SIG-M5 treated with dmso at 0.1 percent for 504 hours (cell line): ENCODE measurements around the gene TMEM72.
A peak's percentile ranks its signal among the peaks of the same experiment; 100 is the strongest.

Source experiments
- DNase-seq: peaks from one replicate; lab custom pipeline; 2025; ENCODE audit not compliant: unreplicated experiment; lab: John Stamatoyannopoulos, UW

The TMEM72 gene

GRCh38 chr10:44954042-44954441 lies 42.9 kb downstream of the TMEM72 start:
- no peak for DNase-seq

DNA sequence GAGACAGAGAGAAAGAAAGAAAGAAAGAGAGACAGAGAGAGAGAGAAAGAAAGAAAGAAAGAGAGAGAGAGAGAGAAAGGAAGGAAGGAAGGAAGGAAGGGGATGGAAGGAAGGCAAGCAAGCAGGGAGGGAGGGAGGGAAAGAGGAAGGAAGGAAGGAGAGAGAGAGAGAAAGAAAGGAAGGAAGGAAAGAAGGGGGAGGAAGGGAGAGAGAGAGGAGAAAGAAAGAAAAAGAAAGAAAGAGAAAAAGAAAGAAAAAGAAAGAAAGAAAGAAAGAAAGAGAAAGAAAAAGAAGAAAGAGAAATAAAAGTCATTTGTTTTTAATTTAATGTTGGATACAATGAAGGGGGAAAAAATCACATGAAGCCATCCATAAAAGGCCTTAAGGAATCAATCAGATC lies 43.8 kb downstream of the TMEM72 start:
- DNase-seq = no peak

DNA sequence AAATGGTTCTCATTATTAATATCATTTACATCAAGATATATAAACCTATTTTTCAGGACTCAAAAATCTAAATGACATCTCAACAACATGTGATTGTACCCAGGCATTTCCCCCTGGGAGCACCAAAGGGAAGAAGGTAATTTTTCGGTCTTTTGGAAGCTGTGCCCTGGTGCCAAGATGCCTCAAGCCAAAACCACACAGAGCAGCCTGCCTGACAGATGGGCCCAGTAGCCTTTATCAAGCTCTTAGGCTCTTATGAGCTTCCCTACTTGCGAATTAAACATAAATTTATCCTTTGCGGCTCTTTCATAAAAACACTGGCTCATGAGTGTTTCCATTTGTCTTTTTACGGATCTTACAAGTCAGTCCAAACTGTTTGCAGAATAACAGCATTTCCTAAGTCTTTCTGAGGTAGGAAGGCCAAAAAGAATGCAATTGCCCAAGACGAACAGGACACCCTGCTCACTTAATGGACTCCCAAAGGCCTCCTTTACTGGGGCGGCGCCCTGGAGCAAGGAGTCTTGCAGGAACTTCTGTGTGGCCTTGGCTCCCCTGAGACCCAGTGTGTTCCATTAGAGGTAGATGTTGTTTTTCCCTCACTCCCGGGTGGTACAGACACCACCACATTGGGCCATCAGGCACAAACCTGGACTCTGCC lies 44.4 kb downstream of the TMEM72 start:
- DNase-seq = no peak

DNA sequence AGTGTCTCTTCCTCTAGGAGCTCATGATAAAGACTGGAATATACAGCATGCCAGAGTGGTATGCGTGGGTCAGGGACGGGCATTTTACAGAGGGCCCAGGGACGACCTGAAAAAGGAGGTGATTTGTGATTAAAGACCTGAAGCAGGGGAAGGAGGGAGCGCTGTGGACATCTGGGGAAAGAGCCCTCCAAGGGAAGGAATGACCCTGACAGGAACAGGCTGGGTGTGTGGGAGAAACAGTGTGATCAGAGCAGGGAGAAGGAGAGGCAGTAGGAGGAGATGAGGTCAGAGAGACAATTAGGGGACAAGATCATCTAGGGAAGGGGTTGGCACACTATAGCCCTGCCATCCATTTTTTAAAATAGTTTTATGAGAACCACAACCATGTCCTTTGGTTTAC lies 45.1 kb downstream of the TMEM72 start:
- no peak for DNase-seq

DNA sequence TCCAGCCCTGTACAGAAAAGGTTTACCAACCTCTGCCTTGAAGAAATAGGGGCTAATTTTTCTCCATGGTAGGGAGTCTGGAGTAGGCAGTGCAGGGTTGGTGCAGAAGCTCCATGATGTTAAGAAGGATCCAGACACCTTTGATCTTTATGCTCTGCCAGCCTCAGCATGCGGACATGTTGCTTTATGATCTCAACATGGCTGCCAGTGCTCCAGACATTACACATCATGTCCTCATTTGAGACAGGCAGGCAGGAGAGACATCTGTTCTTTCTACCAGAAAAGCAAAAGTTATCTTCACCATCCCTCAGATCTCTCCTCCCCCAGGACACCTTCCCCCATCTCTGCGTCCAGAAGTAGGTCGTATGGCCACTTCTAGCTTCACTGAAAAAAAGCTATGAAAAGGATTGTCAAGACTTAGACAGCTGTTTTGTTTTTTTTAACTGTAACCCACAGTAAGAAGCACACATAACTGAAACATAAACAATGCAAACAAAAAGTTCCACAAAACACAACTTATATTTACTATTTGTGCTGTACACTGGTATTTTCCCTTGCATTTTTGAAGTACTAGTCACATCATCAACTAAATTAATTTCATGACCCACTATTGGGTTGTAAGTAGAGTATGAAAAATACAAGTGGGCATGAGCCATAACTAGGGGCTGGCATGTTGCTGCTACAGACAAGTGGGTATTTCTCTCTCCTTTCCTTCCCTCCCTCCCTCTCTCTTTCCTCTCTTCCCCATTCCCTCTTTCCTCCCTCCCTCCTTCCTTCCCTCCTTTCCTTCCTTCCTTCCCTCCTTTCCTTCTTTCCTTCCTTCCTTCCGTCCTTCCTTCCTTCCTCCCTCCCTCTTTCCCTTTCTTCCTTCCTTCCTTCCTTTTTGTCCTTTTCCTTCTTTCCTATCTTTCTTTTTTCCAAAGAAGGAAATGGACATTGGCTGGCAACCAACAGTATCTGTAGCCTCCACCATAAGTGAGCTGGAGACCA lies 45.9 kb downstream of the TMEM72 start:
- no peak for DNase-seq

GRCh38 chr10:44958196-44958897 lies 47.2 kb downstream of the TMEM72 start:
- peak; percentile 7 for DNase-seq

DNA sequence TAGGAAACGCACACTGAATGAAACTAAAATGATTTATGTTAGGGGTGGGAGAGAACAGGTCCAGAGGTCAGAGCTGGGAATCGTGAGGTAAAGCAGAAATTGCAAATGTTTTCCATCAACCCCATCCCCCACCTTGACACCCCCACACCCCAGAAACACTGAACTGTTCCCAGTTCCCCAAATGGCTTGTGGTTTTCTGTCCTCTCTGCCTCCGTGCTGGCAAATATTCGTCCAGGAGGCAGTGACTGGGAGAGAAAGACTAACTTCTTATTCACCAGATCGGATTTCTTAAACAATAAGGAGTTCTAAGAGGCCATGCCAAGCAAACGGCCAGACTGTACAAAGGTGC lies 47.7 kb downstream of the TMEM72 start:
- DNase-seq = no peak

DNA sequence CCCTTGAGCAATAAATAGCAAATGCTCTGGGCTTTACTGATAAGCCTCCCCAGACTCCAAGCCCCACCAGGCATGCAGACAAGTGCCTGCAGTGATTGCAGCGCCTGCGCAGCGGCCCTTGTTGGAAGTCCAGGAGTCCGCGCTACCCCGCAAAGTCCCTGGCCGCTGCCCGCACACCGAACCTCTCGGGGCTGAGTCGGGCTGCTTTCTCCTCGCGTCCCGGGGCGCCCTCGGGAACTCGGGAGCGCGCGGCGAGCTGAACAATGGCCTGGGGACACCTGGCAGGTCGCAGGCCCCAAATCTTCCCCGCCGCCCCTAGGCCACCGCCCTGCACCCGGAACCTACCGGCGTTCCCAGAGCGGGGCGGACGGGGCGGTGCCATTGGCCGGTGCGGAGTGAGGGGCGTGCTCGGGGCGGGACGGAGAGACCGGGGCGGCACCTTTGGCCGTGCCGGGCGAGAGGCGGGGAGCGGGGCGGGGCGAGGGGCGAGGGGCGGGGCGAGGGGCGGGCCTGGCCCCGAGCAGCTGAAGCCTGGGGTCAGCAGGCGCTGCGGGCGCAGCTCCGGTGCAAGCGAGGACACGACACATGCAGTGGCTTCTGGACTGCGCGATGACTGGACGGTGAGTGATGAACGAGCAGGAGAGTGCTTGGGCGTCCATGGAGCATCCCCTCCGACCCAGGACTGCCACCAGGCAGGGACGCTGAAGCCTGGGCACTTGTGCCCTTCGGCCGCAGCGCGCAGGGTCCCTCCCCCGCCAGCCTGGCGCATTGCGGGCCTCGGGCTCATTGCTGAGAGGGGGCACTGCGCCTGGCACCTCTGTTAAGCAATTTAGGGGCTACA lies 48.3 kb downstream of the TMEM72 start, which contains the start of gene RASSF4:
Gene RASSF4 (plus strand): TSS at position 556 of the 841 bp plus-strand sequence. CDS start 10,401 bp downstream, outside the sequence.
- peak; percentile 69 for DNase-seq

- no peak for DNase-seq
These were observed 48.9 kb downstream of the TMEM72 start for GRCh38 chr10:44960088-44960460.

- DNase-seq = peak; percentile 45
These were observed 49.5 kb downstream of the TMEM72 start for GRCh38 chr10:44960482-44961229.

DNA sequence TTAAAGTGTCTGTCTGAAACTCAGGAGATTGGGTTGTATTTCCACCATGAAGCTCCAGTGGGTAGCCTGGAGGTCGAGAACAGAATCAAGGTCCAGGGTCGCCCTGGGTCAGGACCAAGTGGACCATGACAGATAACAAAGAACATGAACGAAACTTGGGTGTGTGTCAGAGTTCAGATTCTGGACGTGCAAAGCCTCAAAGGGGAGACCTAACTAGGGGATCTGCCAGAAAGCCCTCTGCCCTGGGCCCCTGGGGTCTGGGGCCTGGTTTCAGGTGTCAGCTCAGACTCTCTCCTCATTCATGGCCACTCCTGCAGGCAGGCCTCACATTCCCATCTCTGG lies 50.1 kb downstream of the TMEM72 start:
- no peak for DNase-seq

GRCh38 chr10:44961931-44962750 lies 51.0 kb downstream of the TMEM72 start:
- DNase-seq = no peak

DNA sequence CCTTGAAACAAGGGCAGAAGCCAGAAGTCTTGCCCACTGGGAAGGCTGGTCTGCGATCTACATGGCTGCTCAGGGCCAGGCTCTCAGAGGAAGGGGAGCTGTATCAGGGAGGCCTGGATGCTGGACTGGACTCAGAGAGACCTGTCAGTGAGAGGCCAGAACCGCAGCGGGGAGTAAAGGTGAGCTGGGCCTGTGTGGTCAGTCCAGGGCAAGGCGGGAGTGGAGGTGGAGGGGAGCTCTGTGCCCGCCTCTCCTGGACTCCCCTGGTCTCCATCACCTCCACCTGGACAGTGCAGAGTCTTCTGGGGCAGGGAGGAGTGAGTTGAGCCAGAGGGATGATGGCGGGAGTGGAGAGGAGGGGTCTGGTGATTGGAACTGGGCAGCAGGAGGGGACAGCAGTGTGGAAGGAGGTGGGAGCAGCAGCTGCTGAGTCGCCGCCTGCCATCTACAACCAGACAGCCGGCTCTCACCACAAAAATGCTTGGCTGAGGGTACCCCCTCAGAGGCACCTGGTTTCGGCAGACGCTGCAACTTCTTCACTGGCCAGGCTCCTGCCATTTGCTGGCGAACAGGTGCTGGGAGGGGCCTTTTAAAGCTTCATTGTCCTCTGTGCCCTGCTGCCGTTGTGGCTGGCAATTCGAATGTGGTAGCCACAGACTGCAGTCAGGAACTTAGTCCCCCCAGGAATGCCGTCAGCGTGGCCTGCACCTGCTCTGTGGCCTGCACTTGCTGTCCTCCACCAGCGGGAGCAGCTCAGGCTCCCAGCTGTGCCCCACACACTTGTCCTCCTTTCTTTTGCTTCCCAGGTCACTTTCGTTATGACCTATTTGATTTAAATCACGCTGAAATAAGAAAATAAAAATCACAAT lies 52.0 kb downstream of the TMEM72 start:
- no peak for DNase-seq

DNA sequence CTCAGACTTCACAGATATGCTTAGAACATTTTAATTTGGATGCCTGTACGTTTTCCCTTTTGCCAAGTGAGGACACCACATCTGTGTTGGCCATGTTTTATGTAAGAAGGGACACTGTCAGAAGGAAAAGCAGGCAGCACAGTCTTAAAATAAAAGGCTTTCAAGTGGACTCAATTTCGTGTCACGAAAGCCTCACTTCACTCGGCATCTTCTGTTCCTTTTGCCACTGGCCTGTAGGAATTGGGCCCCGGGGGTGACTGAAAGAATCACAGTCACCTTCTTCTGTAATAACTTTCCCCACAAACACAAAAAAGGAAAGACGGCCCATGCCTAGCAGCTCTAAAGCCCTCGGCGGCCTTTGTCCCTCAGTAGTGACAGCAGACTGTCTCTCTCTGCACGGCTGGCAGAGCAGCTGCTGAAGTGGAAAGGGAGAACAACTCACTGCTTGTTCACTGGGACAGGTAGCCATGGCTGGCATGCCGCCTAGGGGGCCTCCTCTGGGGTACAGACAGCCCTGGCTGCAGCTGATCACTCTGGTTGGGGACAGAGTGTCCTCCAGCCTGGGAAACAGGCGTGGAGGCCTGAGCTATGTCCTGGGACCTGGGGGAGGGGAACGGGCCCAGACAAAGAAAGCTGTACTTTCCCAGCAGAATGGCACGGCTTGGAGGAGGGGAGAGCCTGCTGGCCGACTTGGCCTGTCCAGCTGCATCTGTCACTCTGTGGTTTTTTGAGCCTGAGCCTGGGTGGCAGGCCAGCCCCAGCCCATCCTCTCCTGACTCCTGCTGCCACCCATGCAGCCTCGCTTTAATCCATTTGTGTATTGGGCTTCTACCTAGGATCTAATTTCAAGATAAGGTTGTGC lies 52.9 kb downstream of the TMEM72 start:
- no peak for DNase-seq

DNA sequence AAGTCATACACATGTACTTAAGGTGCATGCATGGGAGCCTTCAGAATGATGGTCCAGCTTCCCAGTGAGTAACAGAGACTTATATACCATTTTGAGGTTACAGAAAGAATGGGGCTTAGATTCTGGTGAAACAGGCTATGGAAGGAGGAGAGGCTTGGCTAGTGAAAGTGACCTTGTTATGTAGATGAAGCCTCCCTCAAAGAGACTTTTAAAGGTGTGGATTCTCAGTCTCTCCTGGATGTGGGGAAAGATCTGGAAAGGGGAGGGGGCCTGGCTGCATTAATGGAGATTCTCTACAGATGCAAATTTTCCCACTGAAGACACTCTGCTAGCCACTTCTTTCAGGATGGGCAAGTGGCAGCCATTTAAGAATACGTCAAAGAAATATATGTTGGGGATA lies 54.0 kb downstream of the TMEM72 start:
- no peak for DNase-seq

- no peak for DNase-seq
These were observed 54.5 kb downstream of the TMEM72 start for GRCh38 chr10:44965651-44966097.

DNA sequence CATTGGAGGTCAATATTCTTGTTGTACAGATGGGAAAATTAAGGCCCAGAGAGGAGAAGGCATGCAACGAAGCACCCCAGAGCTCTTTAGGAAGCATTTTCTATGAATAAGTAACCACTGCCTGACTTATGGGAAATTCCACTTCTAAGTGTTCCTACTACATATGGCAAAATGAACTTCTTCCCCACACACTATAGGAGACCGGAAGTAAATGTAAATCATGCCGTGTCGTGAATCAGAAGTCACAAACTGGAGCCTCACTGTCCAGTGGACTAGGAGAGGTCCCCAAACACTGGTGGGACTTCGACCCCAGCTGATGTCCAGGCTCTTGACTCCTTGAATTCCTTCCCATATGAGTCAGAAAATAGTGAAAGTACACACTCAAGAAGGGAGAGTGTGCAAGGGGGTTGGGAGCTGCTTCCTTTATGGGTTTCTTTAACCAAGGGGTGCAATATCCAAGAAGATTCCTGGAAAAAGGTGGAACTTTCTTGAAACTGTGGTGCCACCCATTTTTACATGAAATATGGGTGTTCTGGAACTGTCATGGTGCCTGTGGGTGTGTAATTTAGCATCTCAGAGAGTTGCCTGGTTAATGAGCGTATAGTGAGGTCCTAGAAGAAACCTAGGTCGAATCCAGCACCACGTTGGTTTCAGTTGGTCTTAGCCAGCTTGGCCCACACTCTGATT lies 55.1 kb downstream of the TMEM72 start:
- no peak for DNase-seq
